H1 (cell line): Measurements from ENCODE around the gene SAPCD1. TPM values are rescaled to one million over a fixed set of nuclear protein-coding genes. Genes with fewer than 3 reads are reported as not detected.

Experiments
- CTCF ChIA-PET: fragments of 300-600 bp; sonication (Branson Sonifier 250); formaldehyde crosslinking; loops from one replicate; lab custom pipeline; 2021; ENCODE audit not compliant: partially characterized antibody; lab: Charles Lee
- POLR2A ChIA-PET: fragments of 300-600 bp; sonication (Branson Sonifier 250); formaldehyde crosslinking; loops from one replicate; lab custom pipeline; 2021; ENCODE audit warnings: inconsistent platforms; ENCODE audit not compliant: partially characterized antibody; lab: Charles Lee
- DNase-seq, 2 experiments: peaks; one replicate each; pipeline versions ENCODE4 v3.0.0 to v3.0.0-alpha.2; 2010 to 2022; ENCODE audit warnings: low spot score in 2 of 2, low read depth in 1 of 2, mixed read lengths in 1 of 2
- FAIRE-seq: peaks from 2 replicates; lab custom pipeline; 2011; peaks lifted over from hg19 to GRCh38; lab: Jason Lieb, UNC
- H2AFZ ChIP-seq: 2 replicates; pipeline ENCODE4 v1.8.1; 2012; ENCODE audit warnings: low read length, inconsistent platforms
- H2AK5ac ChIP-seq: 2 replicates; pipeline ENCODE4 v1.6.1; 2013; ENCODE audit warnings: low read depth, low read length
- H2BK120ac ChIP-seq: replicated peaks from 2 replicates; pipeline ENCODE3; 2013; ENCODE audit warnings: low read depth, low read length, inconsistent platforms
- H2BK12ac ChIP-seq: 2 replicates; pipeline ENCODE4 v1.6.1; 2013; ENCODE audit warnings: low read depth, low read length
- H2BK15ac ChIP-seq: 2 replicates; pipeline ENCODE4 v1.6.1; 2013; ENCODE audit warnings: low read length
- H2BK20ac ChIP-seq: 2 replicates; pipeline ENCODE4 v1.6.1; 2013; ENCODE audit warnings: low read length
- H2BK5ac ChIP-seq: 2 replicates; pipeline ENCODE4 v1.6.1; 2013; ENCODE audit warnings: low read depth, low read length
- H3K14ac ChIP-seq: 2 replicates; pipeline ENCODE4 v1.6.1; 2013; ENCODE audit warnings: inconsistent platforms; ENCODE audit not compliant: insufficient read length
- H3K18ac ChIP-seq: 2 replicates; pipeline ENCODE4 v1.6.1; 2013; ENCODE audit warnings: low read length; ENCODE audit errors: extremely low read depth
- H3K23ac ChIP-seq: 2 replicates; pipeline ENCODE4 v1.6.1; 2013; ENCODE audit warnings: inconsistent platforms; ENCODE audit not compliant: insufficient read length
- H3K23me2 ChIP-seq: 2 replicates; pipeline ENCODE4 v1.6.1; 2013; ENCODE audit warnings: low read depth, low read length
- H3K27ac ChIP-seq: 2 replicates; pipeline ENCODE4 v1.6.1; 2011; ENCODE audit warnings: low read depth, low read length, inconsistent platforms
- H3K27me3 ChIP-seq, 4 experiments: replicated peaks in 1 of 4; 1 replicate in 1 of 4; 2 replicates in 3 of 4; pipeline versions ENCODE4 v1.6.1 to v1.8.1; 2011 to 2013; ENCODE audit warnings: low read length in 3 of 4, mild to moderate bottlenecking in 3 of 4, inconsistent platforms in 2 of 4, mixed read lengths in 2 of 4, moderate library complexity in 1 of 4; ENCODE audit not compliant: control insufficient read depth in 3 of 4, insufficient read depth in 3 of 4; ENCODE audit errors: extremely low read depth in 1 of 4
- H3K36me3 ChIP-seq, 4 experiments: 2 replicates each; pipeline versions ENCODE4 v1.6.1 to v1.8.1; 2011 to 2013; ENCODE audit warnings: mild to moderate bottlenecking in 4 of 4, low read length in 3 of 4, moderate library complexity in 2 of 4, control low read depth in 1 of 4, inconsistent platforms in 1 of 4; ENCODE audit not compliant: insufficient read depth in 4 of 4, control insufficient read depth in 2 of 4
- H3K4ac ChIP-seq: replicated peaks from 2 replicates; pipeline ENCODE3; 2013; ENCODE audit warnings: low read length, low read depth, mixed read lengths, inconsistent platforms; ENCODE audit not compliant: insufficient read length
- H3K4me1 ChIP-seq, 4 experiments: replicated peaks in 1 of 4; 1 replicate in 1 of 4; 2 replicates in 3 of 4; pipeline versions ENCODE4 v1.6.1 to v1.8.1; 2011 to 2013; ENCODE audit warnings: low read length in 3 of 4, inconsistent platforms in 2 of 4, mixed read lengths in 1 of 4; ENCODE audit not compliant: insufficient read depth in 4 of 4, control insufficient read depth in 3 of 4
- H3K4me2 ChIP-seq, 2 experiments: 2 replicates each; pipeline versions ENCODE4 v1.6.1 to v1.8.1; 2011 to 2013; ENCODE audit warnings: low read depth in 2 of 2, low read length in 2 of 2, control low read depth in 1 of 2, inconsistent platforms in 1 of 2, mild to moderate bottlenecking in 1 of 2; ENCODE audit not compliant: insufficient read depth in 1 of 2
- H3K4me3 ChIP-seq, 4 experiments: fragments of 200-600, 300-600 bp in 1 of 4; sonication (generic), shearing (Covaris generic), sonication (Bioruptor Twin) in 1 of 4; 2 replicates each; pipeline versions ENCODE4 v1.5.1 to v1.8.1; 2011 to 2016; ENCODE audit warnings: low read length in 4 of 4, low read depth in 3 of 4, control low read depth in 2 of 4, inconsistent platforms in 2 of 4, mild to moderate bottlenecking in 2 of 4, mixed read lengths in 1 of 4, moderate library complexity in 1 of 4; ENCODE audit not compliant: insufficient read depth in 2 of 4; ENCODE audit errors: extremely low read depth in 1 of 4
- H3K56ac ChIP-seq: replicated peaks from 2 replicates; pipeline ENCODE3; 2013; ENCODE audit warnings: low read depth, mild to moderate bottlenecking, mixed read lengths, low read length, inconsistent platforms; ENCODE audit not compliant: insufficient read length
- H3K79me1 ChIP-seq: 2 replicates; pipeline ENCODE4 v1.6.1; 2013; ENCODE audit warnings: low read depth, low read length, control low read depth
- H3K79me2 ChIP-seq, 2 experiments: 2 replicates each; pipeline versions ENCODE4 v1.6.1 to v1.8.1; 2012 to 2013; ENCODE audit warnings: low read length in 2 of 2, mild to moderate bottlenecking in 2 of 2, inconsistent platforms in 1 of 2; ENCODE audit not compliant: insufficient read depth in 2 of 2, control insufficient read depth in 1 of 2
- H3K9ac ChIP-seq, 4 experiments: replicated peaks in 1 of 4; 1 replicate in 1 of 4; 2 replicates in 3 of 4; pipeline versions ENCODE4 v1.6.1 to v1.8.1; 2011 to 2013; ENCODE audit warnings: low read depth in 3 of 4, low read length in 3 of 4, control low read depth in 2 of 4, mild to moderate bottlenecking in 2 of 4, moderate library complexity in 2 of 4, inconsistent platforms in 1 of 4; ENCODE audit errors: extremely low read depth in 1 of 4
- H3K9me3 ChIP-seq, 2 experiments: 2 replicates each; pipeline versions ENCODE4 v1.6.1 to v1.8.1; 2012 to 2013; ENCODE audit warnings: mild to moderate bottlenecking in 2 of 2, moderate library complexity in 2 of 2, control low read depth in 1 of 2, inconsistent platforms in 1 of 2, low read depth in 1 of 2, low read length in 1 of 2, mixed read lengths in 1 of 2; ENCODE audit not compliant: insufficient read depth in 2 of 2
- H4K20me1 ChIP-seq, 2 experiments: replicated peaks in 1 of 2; 2 replicates each; pipeline versions ENCODE3 to v1.8.1; 2011 to 2013; ENCODE audit warnings: inconsistent platforms in 2 of 2, low read length in 2 of 2, mild to moderate bottlenecking in 1 of 2; ENCODE audit not compliant: insufficient read depth in 2 of 2, control insufficient read depth in 1 of 2
- H4K5ac ChIP-seq: 2 replicates; pipeline ENCODE4 v1.6.1; 2013; ENCODE audit warnings: low read length, low read depth, mixed read lengths, inconsistent platforms; ENCODE audit not compliant: insufficient read length
- H4K8ac ChIP-seq: 2 replicates; pipeline ENCODE4 v1.8.0; 2013; ENCODE audit warnings: mild to moderate bottlenecking, moderate library complexity, low read length, inconsistent platforms; ENCODE audit not compliant: insufficient read depth; ENCODE audit errors: extremely low read depth
- H4K91ac ChIP-seq: replicated peaks from 2 replicates; pipeline ENCODE3; 2013; ENCODE audit warnings: low read length, mixed read lengths, inconsistent platforms; ENCODE audit not compliant: insufficient read length
- BACH1 ChIP-seq: IDR thresholded peaks from 2 replicates; pipeline ENCODE4 v1.6.1; 2012; ENCODE audit warnings: low read length, improper control_type of control experiment
- BCL11A ChIP-seq, 2 experiments: IDR thresholded peaks; one replicate each; pipeline ENCODE4 v1.6.1; 2011; ENCODE audit warnings: low read depth in 2 of 2, low read length in 2 of 2, mild to moderate bottlenecking in 2 of 2
- CEBPB ChIP-seq: IDR thresholded peaks from 2 replicates; pipeline ENCODE4 v1.6.1; 2012; ENCODE audit warnings: low read depth, low read length
- CREB1 ChIP-seq: IDR thresholded peaks from 2 replicates; pipeline ENCODE4 v1.6.1; 2012; ENCODE audit warnings: inconsistent platforms
- EZH2 ChIP-seq: fragments of 200-600 bp; sonication (generic); IDR thresholded peaks from 2 replicates; pipeline ENCODE4 v1.7.1; 2012; ENCODE audit warnings: low read depth, mild to moderate bottlenecking, moderate library complexity, low read length, inconsistent platforms; ENCODE audit not compliant: severe bottlenecking
- GTF2F1 ChIP-seq: IDR thresholded peaks from 2 replicates; pipeline ENCODE4 v1.6.1; 2012; ENCODE audit warnings: low read depth, low read length, improper control_type of control experiment, borderline replicate concordance
- HDAC2 ChIP-seq, 2 experiments: fragments of 300-600 bp in 1 of 2; sonication (generic) in 1 of 2; IDR thresholded peaks; 2 replicates each; pipeline ENCODE4 v1.6.1; 2011 to 2012; ENCODE audit warnings: low read depth in 2 of 2, low read length in 2 of 2, mild to moderate bottlenecking in 2 of 2, moderate library complexity in 2 of 2, borderline replicate concordance in 1 of 2, inconsistent platforms in 1 of 2
- HDAC6 ChIP-seq: IDR thresholded peaks from one replicate; pipeline ENCODE4 v1.7.1; 2012; ENCODE audit warnings: low read depth, mild to moderate bottlenecking, inconsistent platforms, low read length, moderate library complexity
- JUND ChIP-seq: IDR thresholded peaks from 2 replicates; pipeline ENCODE4 v1.6.1; 2011; ENCODE audit warnings: mild to moderate bottlenecking, improper control_type of control experiment, low read length
- NRF1 ChIP-seq: IDR thresholded peaks from 2 replicates; pipeline ENCODE4 v1.6.1; 2011; ENCODE audit warnings: mild to moderate bottlenecking, low read depth, low read length, improper control_type of control experiment
- RNF2 ChIP-seq: fragments of 200-900, 300-1000 bp; sonication (generic); IDR thresholded peaks from 2 replicates; pipeline ENCODE4 v1.7.1; 2016; ENCODE audit warnings: borderline replicate concordance, low read depth, mild to moderate bottlenecking, antibody characterized with exemption, low read length; ENCODE audit not compliant: poor library complexity, severe bottlenecking; ENCODE audit errors: missing control alignments
- SIN3A ChIP-seq, 2 experiments: IDR thresholded peaks in 1 of 2; conservative IDR thresholded peaks in 1 of 2; 2 replicates each; pipeline ENCODE4 v1.6.1; 2011 to 2012; ENCODE audit warnings: low read length in 2 of 2, improper control_type of control experiment in 1 of 2, low read depth in 1 of 2, mild to moderate bottlenecking in 1 of 2
- SRF ChIP-seq: IDR thresholded peaks from 2 replicates; pipeline ENCODE4 v1.6.1; 2011; ENCODE audit warnings: mild to moderate bottlenecking, low read depth, low read length, moderate library complexity
- YY1 ChIP-seq: IDR thresholded peaks from 2 replicates; pipeline ENCODE4 v1.6.1; 2011; ENCODE audit warnings: low read depth, mild to moderate bottlenecking, low read length
- WGBS, 2 experiments: shearing (Covaris generic) in 1 of 2; methylation state at CpG; one replicate each; pipeline versions ENCODE4 v1.1.6 to v1.1.7; 2013 to 2015; ENCODE audit warnings: low lambda C conversion rate in 2 of 2, mixed read lengths in 2 of 2, inconsistent platforms in 1 of 2, low coverage in 1 of 2, missing lambda C conversion rate in 1 of 2; ENCODE audit not compliant: insufficient replicate concordance in 2 of 2, insufficient coverage in 1 of 2, insufficient read length in 1 of 2; ENCODE audit errors: extremely low coverage in 1 of 2, missing lambda C conversion rate in 1 of 2; 5-methylcytosine and 5-hydroxymethylcytosine counted together
- polyA plus RNA-seq, 7 experiments: library from polyadenylated mRNA; depleted of rRNA in 3 of 7; stranded (reverse) in 5 of 7; unstranded in 2 of 7; fragments of >200 nt in 5 of 7; fragments of 200-250 nt in 2 of 7; gene quantifications; 1 replicate in 5 of 7; 2 replicates in 1 of 7; 4 replicates in 1 of 7; pipeline versions ENCODE4 v1.2.1 to v1.2.3, GENCODE V29; 2011 to 2013; ENCODE audit warnings: missing spikeins in 2 of 7, mixed read lengths in 2 of 7
- total RNA-seq: library from RNA; stranded (reverse); fragmentation: NEBNext Ultra II Directional; extraction: Animal tissue kit (Norgen Biotek cat#: 25700); gene quantifications from 2 replicates; pipeline ENCODE4 v1.2.1, GENCODE V29; 2021

The SAPCD1 gene
- total and polyA plus RNA-seq, 2 of the 8 experiments (the other 6 are each of a cell fraction or from before 2014, with no cell fraction given): 3.1 to 5.9 TPM

DNA sequence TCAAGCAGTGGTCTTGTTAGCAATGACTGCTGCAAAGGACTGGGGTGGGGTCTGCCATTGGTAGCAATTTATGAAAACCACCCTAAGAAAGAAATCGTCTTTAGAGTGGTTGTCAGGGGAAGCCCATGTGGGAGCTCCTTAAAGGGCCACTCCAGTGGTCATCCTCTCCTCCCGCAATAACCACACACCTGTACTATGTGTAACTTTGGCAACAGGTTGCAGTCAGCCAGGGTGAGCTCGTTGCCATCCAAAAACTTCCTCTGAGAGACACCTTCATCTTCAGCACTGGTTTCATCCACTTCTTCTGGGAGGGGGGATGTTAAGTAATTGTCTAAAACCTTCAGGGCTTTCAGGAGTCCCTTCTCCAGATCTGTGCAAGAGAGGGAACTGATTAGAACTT is 30.4 kb upstream of the SAPCD1 start:
- Histone ChIP-seq H3K4ac (no peak overlapping the region), H3K79me1 (peaks cover 11% of the 10 kb centered on the region; the same call in 1 of the 2 replicates), H3K27me3 (no peaks in the 10 kb centered on the region), H3K56ac (no peak overlapping the region), H3K9ac (no peak overlapping the region; a peak in 2 of 7 replicates), H3K36me3 (peaks cover 10 to 37% (median 29%) of the 10 kb centered on the region in 4 experiments), H2BK20ac (no peak overlapping the region), H2BK120ac (no peak overlapping the region), H2BK15ac (no peak overlapping the region), H3K23ac (no peak overlapping the region), H3K14ac (no peak overlapping the region), H3K23me2 (peaks cover 19% of the 10 kb centered on the region), H2BK12ac (no peak overlapping the region), H3K27ac (no peak overlapping the region), H2AK5ac (no peak overlapping the region), H2AFZ (no peak overlapping the region), H3K4me3 (no peak overlapping the region), H3K18ac (no peak overlapping the region), H3K4me2 (no peak overlapping the region), H3K9me3 (no peaks in the 10 kb centered on the region), H4K8ac (no peak overlapping the region), H2BK5ac (no peak overlapping the region), H3K4me1 (peaks cover 15 to 24% (median 16%) of the 10 kb centered on the region in 4 experiments), H4K91ac (no peak overlapping the region), H4K5ac (no peak overlapping the region), H3K79me2 (peaks cover 0 to 26% of the 10 kb centered on the region in 2 experiments; a peak in 2 of 4 replicates), H4K20me1 (peaks cover 4 to 5% of the 10 kb centered on the region in 2 experiments)
- ChIA-PET CTCF (interaction anchor here (0.6 to 3.1 kb wide), 7 partner anchors 33 to 64 kb away, joined by 3 to 12 read pairs (median 4); partner anchors contain the start of gene VARS1), POLR2A (interaction anchor here (0.6 to 4.2 kb wide), 9 partner anchors 8 to 104 kb away, joined by 3 to 57 read pairs (median 5); partner anchors contain the start of genes GPANK1, HSPA1B, MPIG6B and MSH5)
- WGBS, 2 experiments: 93% methylated on average over 3 of the region's 3 CpGs; no CpG with 5 or more reads in 1 of the 2 experiments
- DNase-seq: no peak
- no peak for FAIRE-seq
- no peak for TF ChIP-seq SIN3A (conservative IDR thresholded peaks at IDR 0.05 in 1 of 2, IDR thresholded peaks at IDR 0.05 in 1 of 2; ENCODE audit: low read depth in 1 of 2, low read length in 2 of 2)
- no peak for TF ChIP-seq HDAC2 (IDR thresholded peaks at IDR 0.05; ENCODE audit: borderline replicate concordance in 1 of 2, low read depth in 2 of 2, low read length in 2 of 2)
- TF ChIP-seq YY1: no peak
- TF ChIP-seq RNF2: no peak
- TF ChIP-seq BACH1: no peak
- TF ChIP-seq CREB1: no peak
- no peak for TF ChIP-seq JUND
- no peak for TF ChIP-seq NRF1
- TF ChIP-seq EZH2: no peak
- no peak for TF ChIP-seq GTF2F1
- no peak for TF ChIP-seq SRF
- no peak for TF ChIP-seq CEBPB
- TF ChIP-seq BCL11A (IDR thresholded peaks at IDR 0.05; ENCODE audit: low read depth in 2 of 2, low read length in 2 of 2): no peak
- no peak for TF ChIP-seq HDAC6
